Mesenchymal stem cell (in vitro differentiated cells and primary cell): ENCODE results near the gene TAGLN.

Source experiments
- DNase-seq: peaks from one replicate; pipeline ENCODE4 v3.0.0-alpha.2; 2013
- H2AFZ ChIP-seq: one replicate; pipeline ENCODE4 v1.6.1; 2013; ENCODE audit warnings: low read depth, mild to moderate bottlenecking, control low read depth, inconsistent platforms, low read length, moderate library complexity
- H2AK5ac ChIP-seq: 2 replicates; pipeline ENCODE4 v1.6.1; 2013; ENCODE audit warnings: low read length, moderate library complexity, mild to moderate bottlenecking, inconsistent platforms; ENCODE audit not compliant: severe bottlenecking
- H2BK120ac ChIP-seq: one replicate; pipeline ENCODE4 v1.6.1; 2013; ENCODE audit warnings: low read depth, mild to moderate bottlenecking, inconsistent platforms, low read length, moderate library complexity
- H2BK12ac ChIP-seq, 2 experiments: one replicate each; pipeline ENCODE4 v1.6.1; 2013; ENCODE audit warnings: inconsistent platforms in 2 of 2, low read length in 2 of 2, mild to moderate bottlenecking in 2 of 2, moderate library complexity in 2 of 2, control low read depth in 1 of 2
- H2BK15ac ChIP-seq: one replicate; pipeline ENCODE4 v1.6.1; 2013; ENCODE audit warnings: mild to moderate bottlenecking, low read depth, inconsistent platforms; ENCODE audit not compliant: poor library complexity, severe bottlenecking
- H2BK5ac ChIP-seq: 2 replicates; pipeline ENCODE4 v1.6.1; 2013; ENCODE audit warnings: low read depth, mild to moderate bottlenecking, low read length, control low read depth, inconsistent platforms; ENCODE audit not compliant: poor library complexity, severe bottlenecking
- H3K14ac ChIP-seq, 2 experiments: one replicate each; pipeline ENCODE4 v1.6.1; 2013; ENCODE audit warnings: inconsistent platforms in 2 of 2, low read length in 2 of 2, control low read depth in 1 of 2, mild to moderate bottlenecking in 1 of 2, moderate library complexity in 1 of 2
- H3K18ac ChIP-seq, 2 experiments: one replicate each; pipeline ENCODE4 v1.6.1; 2013; ENCODE audit warnings: inconsistent platforms in 2 of 2, low read length in 2 of 2, control low read depth in 1 of 2, low read depth in 1 of 2, mild to moderate bottlenecking in 1 of 2
- H3K23ac ChIP-seq, 2 experiments: one replicate each; pipeline ENCODE4 v1.6.1; 2013; ENCODE audit warnings: inconsistent platforms in 2 of 2, low read length in 2 of 2, mild to moderate bottlenecking in 2 of 2, moderate library complexity in 2 of 2, control low read depth in 1 of 2
- H3K27ac ChIP-seq: 2 replicates; pipeline ENCODE4 v1.5.1; 2013; ENCODE audit warnings: mild to moderate bottlenecking, moderate library complexity, low read length, control low read depth, inconsistent platforms; ENCODE audit not compliant: poor library complexity, severe bottlenecking
- H3K27me3 ChIP-seq, 2 experiments: 2 replicates each; pipeline versions ENCODE4 v1.6.1 to v1.7.0; 2013; ENCODE audit warnings: low read length in 2 of 2, mild to moderate bottlenecking in 2 of 2, moderate library complexity in 2 of 2, control low read depth in 1 of 2, inconsistent platforms in 1 of 2; ENCODE audit not compliant: control insufficient read depth in 1 of 2, insufficient read depth in 1 of 2
- H3K36me3 ChIP-seq, 2 experiments: 2 replicates each; pipeline versions ENCODE4 v1.6.1 to v1.7.0; 2013; ENCODE audit warnings: low read length in 2 of 2, control low read depth in 1 of 2, inconsistent platforms in 1 of 2, low read depth in 1 of 2, mild to moderate bottlenecking in 1 of 2; ENCODE audit not compliant: insufficient read depth in 2 of 2, control insufficient read depth in 1 of 2
- H3K4ac ChIP-seq, 2 experiments: one replicate each; pipeline ENCODE4 v1.6.1; 2013; ENCODE audit warnings: inconsistent platforms in 2 of 2, low read length in 2 of 2, mild to moderate bottlenecking in 2 of 2, moderate library complexity in 2 of 2, control low read depth in 1 of 2, low read depth in 1 of 2
- H3K4me1 ChIP-seq: 2 replicates; pipeline ENCODE4 v1.6.1; 2013; ENCODE audit warnings: low read depth, low read length, control low read depth; ENCODE audit not compliant: control insufficient read depth, insufficient read depth
- H3K4me2 ChIP-seq: 2 replicates; pipeline ENCODE4 v1.6.1; 2013; ENCODE audit warnings: low read length, mild to moderate bottlenecking, inconsistent platforms; ENCODE audit not compliant: poor library complexity, severe bottlenecking
- H3K4me3 ChIP-seq, 2 experiments: 2 replicates each; pipeline versions ENCODE4 v1.5.1 to v1.7.0; 2013; ENCODE audit warnings: low read length in 2 of 2, mild to moderate bottlenecking in 2 of 2, control low read depth in 1 of 2, low read depth in 1 of 2; ENCODE audit not compliant: insufficient read depth in 1 of 2
- H3K79me1 ChIP-seq: replicated peaks from 2 replicates; pipeline ENCODE4 v1.6.1; 2013; ENCODE audit warnings: mild to moderate bottlenecking, control low read depth, low read length, inconsistent platforms; ENCODE audit not compliant: poor library complexity, severe bottlenecking
- H3K9ac ChIP-seq: 2 replicates; pipeline ENCODE4 v1.7.0; 2013; ENCODE audit warnings: mild to moderate bottlenecking, low read length, moderate library complexity
- H3K9me3 ChIP-seq: 2 replicates; pipeline ENCODE4 v1.7.0; 2013; ENCODE audit warnings: mild to moderate bottlenecking, low read length; ENCODE audit not compliant: control insufficient read depth
- H4K8ac ChIP-seq: one replicate; pipeline ENCODE4 v1.6.1; 2013; ENCODE audit warnings: inconsistent platforms, mild to moderate bottlenecking, low read length, moderate library complexity
- H4K91ac ChIP-seq: one replicate; pipeline ENCODE4 v1.6.1; 2013; ENCODE audit warnings: mild to moderate bottlenecking, low read length, inconsistent platforms
- WGBS: methylation state at CpG from one replicate; pipeline ENCODE4 v1.1.7; 2013; ENCODE audit warnings: mixed read lengths; 5-methylcytosine and 5-hydroxymethylcytosine counted together

Gene TAGLN

GRCh38 chr11:117197516-117198456 lies 1.4 kb upstream of the TAGLN start:
- H2BK120ac ChIP-seq = no peak overlapping the region
- peaks cover under 1% of the 10 kb centered on the region for H3K79me1 ChIP-seq
- H3K18ac ChIP-seq = peak overlapping the region in 1 of 2 experiments; percentile 28
- H3K9me3 ChIP-seq = no peaks in the 10 kb centered on the region
- no peak for DNase-seq
- no peak overlapping the region for H3K14ac ChIP-seq
- no peak overlapping the region for H2BK15ac ChIP-seq
- H3K9ac ChIP-seq = peak overlapping the region; percentile 86
- peak overlapping the region; percentile 85 for H4K91ac ChIP-seq
- H3K36me3 ChIP-seq = peaks cover 23 to 45% of the 10 kb centered on the region in 2 experiments
- H4K8ac ChIP-seq = peak overlapping the region; percentile 81
- no peak overlapping the region for H3K23ac ChIP-seq
- H3K4ac ChIP-seq = peak overlapping the region in 1 of 2 experiments; percentile 56
- 76% methylated on average over 16 of the region's 17 CpGs for WGBS
- peak overlapping the region; percentile 87 for H2AK5ac ChIP-seq
- no peak overlapping the region for H3K4me3 ChIP-seq
- H2BK5ac ChIP-seq = peak overlapping the region; percentile 63
- no peak overlapping the region for H3K4me2 ChIP-seq
- peak overlapping the region in 1 of 2 experiments; percentile 23 for H2BK12ac ChIP-seq
- H3K27me3 ChIP-seq = no peaks in the 10 kb centered on the region
- no peak overlapping the region for H2AFZ ChIP-seq
- H3K4me1 ChIP-seq = peaks cover 39% of the 10 kb centered on the region
- peak overlapping the region; percentile 98 for H3K27ac ChIP-seq

GRCh38 chr11:117198613-117199012 lies 557 bp upstream of the TAGLN start:
- H2AFZ ChIP-seq = no peak overlapping the region
- no peak for DNase-seq
- WGBS = 42% methylated on average over 2 of the region's 4 CpGs
- peaks cover 22 to 45% of the 10 kb centered on the region in 2 experiments for H3K36me3 ChIP-seq
- peaks cover 46% of the 10 kb centered on the region for H3K4me1 ChIP-seq
- no peaks in the 10 kb centered on the region for H3K27me3 ChIP-seq
- H3K4me3 ChIP-seq = peak overlapping the region in 1 of 2 experiments; percentile 69
- H3K4me2 ChIP-seq = peak overlapping the region; percentile 46
- peak overlapping the region; percentile 7 to 12 for H3K18ac ChIP-seq
- peak overlapping the region; percentile 64 for H2BK120ac ChIP-seq
- H2AK5ac ChIP-seq = peak overlapping the region; percentile 87
- peak overlapping the region; percentile 98 for H3K27ac ChIP-seq
- no peak overlapping the region for H3K23ac ChIP-seq
- no peak overlapping the region for H2BK15ac ChIP-seq
- H3K4ac ChIP-seq = peak overlapping the region; percentile 54 to 56
- H2BK12ac ChIP-seq = peak overlapping the region in 1 of 2 experiments; percentile 23
- peak overlapping the region in 1 of 2 experiments; percentile 2 for H3K14ac ChIP-seq
- peak overlapping the region; percentile 63 for H2BK5ac ChIP-seq
- peak overlapping the region; percentile 81 for H4K8ac ChIP-seq
- peaks cover 4% of the 10 kb centered on the region for H3K79me1 ChIP-seq
- H4K91ac ChIP-seq = peak overlapping the region; percentile 85
- H3K9me3 ChIP-seq = no peaks in the 10 kb centered on the region
- peak overlapping the region; percentile 86 for H3K9ac ChIP-seq

GRCh38 chr11:117199916-117200812 lies 994 bp downstream of the TAGLN start:
- Histone ChIP-seq H3K36me3 (peaks cover 29 to 54% of the 10 kb centered on the region in 2 experiments), H2BK5ac (peak overlapping the region; percentile 71), H3K4ac (peak overlapping the region in 1 of 2 experiments; percentile 32), H3K79me1 (peaks cover 4% of the 10 kb centered on the region), H2BK15ac (no peak overlapping the region), H3K9me3 (no peaks in the 10 kb centered on the region), H2BK12ac (peak overlapping the region in 1 of 2 experiments; percentile 84), H3K4me3 (peak overlapping the region; percentile 63 to 69), H3K14ac (peak overlapping the region in 1 of 2 experiments; percentile 85), H3K18ac (peak overlapping the region; percentile 54 to 75), H3K4me2 (peak overlapping the region; percentile 85), H4K91ac (peak overlapping the region; percentile 67), H2BK120ac (no peak overlapping the region), H4K8ac (peak overlapping the region; percentile 1), H3K27ac (peak overlapping the region; percentile 96), H3K27me3 (no peaks in the 10 kb centered on the region), H2AK5ac (peak overlapping the region; percentile 28), H2AFZ (no peak overlapping the region), H3K23ac (peak overlapping the region in 1 of 2 experiments; percentile 74), H3K9ac (peak overlapping the region; percentile 86), H3K4me1 (peaks cover 53% of the 10 kb centered on the region)
- no peak for DNase-seq
- 30% methylated on average over 12 of the region's 13 CpGs for WGBS
